Lower leg skin (tissue), 3 donors: Measurements from ENCODE around the gene ANXA11.
"Not testable (repeated sequence)": the region's sequence is repeated elsewhere in the genome, so short reads cannot be mapped to it uniquely, and the experiment has no call there.

Experiments used
- CTCF ChIP-seq, 3 donors: fragments of 450-650 bp; IDR thresholded peaks; one replicate each; pipeline ENCODE4 v1.5.1; 2016; ENCODE audit warnings: antibody characterized with exemption in 3 of 3, mild to moderate bottlenecking in 3 of 3, moderate library complexity in 2 of 3
- POLR2A ChIP-seq, 2 donors: fragments of 450-650 bp; IDR thresholded peaks; one replicate each; pipeline ENCODE4 v1.6.1; 2016 to 2017; ENCODE audit warnings: antibody characterized with exemption in 2 of 2, mild to moderate bottlenecking in 1 of 2, moderate library complexity in 1 of 2

- TF ChIP-seq CTCF, POLR2A (IDR thresholded peaks at IDR 0.05): not testable (repeated sequence)
Measured at GRCh38 chr10:80249906-80250305, 44.6 kb upstream of the ANXA11 start.
